GM19452 (cell line): ENCODE results near the gene SNAP29.
"Not testable (repeated sequence)": the region's sequence is repeated elsewhere in the genome, so short reads cannot be mapped to it uniquely, and the experiment has no call there.

Experiments
- ATAC-seq: cut with Tn5 transposase; IDR thresholded peaks from one replicate; pipeline ENCODE4 v1.9.1; 2021; ENCODE audit not compliant: unreplicated experiment

The SNAP29 gene

DNA sequence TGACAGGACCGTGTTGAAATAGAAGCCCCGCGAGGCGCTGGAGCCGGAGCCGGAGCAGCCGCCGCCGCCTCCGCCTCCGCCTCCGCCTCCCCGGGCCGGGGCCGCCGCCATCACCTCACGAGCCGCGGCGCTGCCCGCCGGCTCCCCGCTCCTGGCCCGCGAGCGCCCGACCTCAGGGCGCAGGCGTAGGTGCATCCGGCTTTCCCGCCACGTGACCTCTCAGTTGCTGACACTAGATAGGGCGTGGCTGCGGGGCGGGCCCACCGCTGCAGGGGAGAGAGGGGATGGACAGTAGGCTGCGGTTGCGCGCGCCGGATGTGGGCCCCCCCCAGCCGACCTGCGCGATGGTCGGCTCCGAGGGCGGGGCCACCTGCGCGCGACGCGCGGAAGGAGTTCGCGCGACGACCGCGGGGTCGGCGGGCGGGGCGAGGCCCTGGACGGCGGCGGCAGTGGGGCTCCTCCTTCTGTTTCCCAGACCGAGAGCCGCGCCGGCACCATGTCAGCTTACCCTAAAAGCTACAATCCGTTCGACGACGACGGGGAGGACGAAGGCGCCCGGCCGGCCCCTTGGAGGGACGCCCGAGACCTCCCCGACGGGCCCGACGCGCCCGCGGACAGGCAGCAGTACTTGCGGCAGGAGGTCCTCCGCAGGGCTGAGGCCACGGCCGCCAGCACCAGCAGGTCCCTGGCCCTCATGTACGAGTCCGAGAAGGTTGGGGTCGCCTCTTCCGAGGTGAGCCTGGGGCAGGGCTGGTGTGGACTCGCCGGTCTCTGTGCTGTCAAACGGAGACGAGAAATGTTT lies at the start of gene SNAP29, which contains the start of gene PI4KA:
Gene SNAP29 (plus strand): TSS at position 393 of the 802 bp plus-strand sequence. CDS start 104 bp downstream, at position 497.
Gene PI4KA (minus strand): TSS at position 197 of the 802 bp plus-strand sequence. CDS start 86 bp downstream, at position 111.
- peak; percentile 88 for ATAC-seq

DNA sequence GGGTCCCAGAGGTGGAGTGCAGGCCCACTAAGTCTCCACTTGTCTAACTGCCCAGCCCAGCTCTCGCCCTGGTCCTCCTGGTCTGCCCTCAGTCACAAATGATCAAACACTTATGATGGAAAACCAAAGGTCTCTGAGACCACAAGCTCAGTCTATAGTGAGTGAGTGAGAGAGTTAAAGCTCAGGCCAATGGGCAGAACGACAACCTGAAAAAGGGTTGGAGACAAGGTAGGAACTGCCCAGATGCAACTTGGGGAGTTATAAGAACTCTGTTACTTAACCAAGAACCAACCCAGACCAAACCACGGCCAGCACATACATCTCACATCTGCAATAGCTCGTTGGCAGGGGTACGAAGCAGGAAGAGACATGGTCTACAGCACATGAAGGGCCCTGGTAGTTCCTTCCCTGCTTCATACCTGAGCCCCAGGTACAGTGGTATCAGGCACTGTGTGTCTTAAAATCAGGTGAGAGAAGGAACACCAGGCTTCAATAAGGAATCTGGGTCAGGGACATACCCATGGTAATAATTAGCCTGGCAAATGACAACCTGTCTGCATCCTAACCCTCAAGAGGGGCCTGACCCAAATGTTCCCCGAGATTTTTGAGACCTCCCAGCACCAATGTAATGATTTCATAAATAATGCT lies 49.1 kb upstream of the SNAP29 start:
- no peak for ATAC-seq

GRCh38 chr22:20810645-20811044 lies 48.2 kb upstream of the SNAP29 start:
- ATAC-seq: no peak

GRCh38 chr22:20811171-20811570 lies 47.6 kb upstream of the SNAP29 start:
- ATAC-seq: no peak

DNA sequence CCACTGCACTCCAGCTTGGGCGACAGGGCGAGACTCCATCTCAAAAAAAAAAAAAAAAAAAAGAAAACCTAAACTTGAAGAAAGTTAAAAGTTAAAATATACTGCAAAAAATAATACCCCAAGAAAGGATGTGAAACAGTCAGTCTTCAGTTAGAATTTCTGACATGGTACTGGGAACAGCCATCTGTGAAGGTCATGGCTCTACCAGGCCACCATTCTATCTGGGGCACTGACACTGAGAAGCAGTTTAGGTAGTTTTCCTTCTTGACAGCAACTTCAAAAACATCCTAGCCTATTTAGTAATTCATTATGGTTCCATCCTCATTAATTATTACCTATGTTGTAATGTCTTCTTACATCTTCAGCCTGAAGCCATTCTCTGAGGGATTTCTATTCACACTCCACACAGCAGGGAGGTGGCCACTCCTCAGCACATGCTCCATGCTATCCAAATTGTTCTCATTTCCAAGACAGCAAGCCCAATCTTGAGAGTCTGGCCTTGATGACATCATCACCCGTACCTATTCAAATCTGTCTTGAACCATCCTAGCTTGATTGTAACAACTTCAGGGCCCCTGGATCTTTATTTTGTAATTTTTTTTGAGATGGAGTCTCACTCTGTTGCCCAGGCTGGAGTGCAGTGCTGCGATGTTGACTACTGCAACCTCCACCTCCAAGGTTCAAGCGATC lies 46.7 kb upstream of the SNAP29 start:
- ATAC-seq: no peak

DNA sequence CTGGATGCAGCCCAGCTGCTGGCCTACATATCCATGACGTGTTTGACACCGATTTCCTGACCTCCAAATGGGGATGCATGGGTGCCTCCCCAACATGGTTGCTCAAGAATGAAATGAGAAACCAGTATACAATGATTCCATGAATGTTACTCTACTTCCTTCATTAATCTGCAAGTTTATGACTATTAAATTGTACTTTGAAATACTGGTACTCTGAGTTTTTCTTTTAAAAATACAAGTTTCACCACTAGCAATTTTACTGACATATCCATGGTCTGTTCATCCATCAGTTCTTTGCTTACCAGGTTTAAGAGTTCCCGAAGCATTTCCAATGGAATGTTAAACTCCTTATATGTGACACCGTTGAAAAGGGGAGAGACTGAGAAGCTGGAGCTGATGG lies 45.8 kb upstream of the SNAP29 start:
- ATAC-seq: no peak

DNA sequence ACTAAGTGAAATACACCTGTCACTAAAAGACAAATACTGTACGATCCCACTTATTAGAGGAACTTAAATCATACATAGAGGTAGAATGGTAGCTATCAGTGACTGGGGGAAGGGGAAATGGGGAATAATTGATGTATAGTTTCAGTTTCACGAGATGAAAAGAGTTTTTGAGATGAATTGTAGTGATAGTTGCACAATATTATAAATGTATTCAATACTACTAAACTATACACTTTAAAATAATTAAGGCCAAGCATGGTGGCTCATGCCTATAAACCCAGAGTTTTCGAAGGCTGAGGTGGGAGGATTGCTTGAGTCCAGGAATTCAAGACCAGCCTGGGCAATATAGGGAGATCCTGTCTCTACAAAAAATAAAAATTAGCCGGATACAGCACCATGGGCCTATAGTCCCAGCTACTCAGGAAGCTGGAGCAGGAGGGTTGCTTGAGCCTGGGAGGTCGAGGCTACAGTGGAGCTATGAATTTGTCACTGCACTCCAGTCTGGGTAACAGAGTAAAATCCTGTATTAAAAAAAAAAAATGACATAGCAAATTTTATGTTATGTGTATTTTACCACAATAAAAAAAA lies 44.5 kb upstream of the SNAP29 start:
- no peak for ATAC-seq

- no peak for ATAC-seq
Observed at GRCh38 chr22:20815477-20816050, 43.2 kb upstream of the SNAP29 start.

- ATAC-seq: no peak
Observed at GRCh38 chr22:20816559-20816958, 42.2 kb upstream of the SNAP29 start.

GRCh38 chr22:20818471-20818870 lies 40.3 kb upstream of the SNAP29 start:
- ATAC-seq: no peak

DNA sequence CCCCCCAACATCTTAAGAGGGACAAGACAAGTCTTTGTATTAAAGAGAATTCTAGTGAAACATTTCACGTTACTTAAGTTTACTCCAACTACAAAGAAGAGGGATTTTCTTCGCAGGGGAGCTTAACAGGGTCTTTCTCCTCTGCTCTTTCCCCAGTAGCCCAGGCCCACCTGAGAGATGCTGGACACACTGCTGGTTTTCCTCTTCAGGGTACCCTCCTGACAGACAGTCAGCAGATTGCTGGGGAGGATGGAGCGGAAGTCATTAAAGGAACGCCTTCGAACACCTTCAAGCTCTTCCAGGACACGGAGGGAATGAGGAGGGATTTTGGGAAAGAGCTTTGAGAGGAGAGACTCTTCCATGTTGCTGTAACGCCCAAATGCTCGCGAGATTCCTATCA lies 39.3 kb upstream of the SNAP29 start:
- ATAC-seq: no peak

DNA sequence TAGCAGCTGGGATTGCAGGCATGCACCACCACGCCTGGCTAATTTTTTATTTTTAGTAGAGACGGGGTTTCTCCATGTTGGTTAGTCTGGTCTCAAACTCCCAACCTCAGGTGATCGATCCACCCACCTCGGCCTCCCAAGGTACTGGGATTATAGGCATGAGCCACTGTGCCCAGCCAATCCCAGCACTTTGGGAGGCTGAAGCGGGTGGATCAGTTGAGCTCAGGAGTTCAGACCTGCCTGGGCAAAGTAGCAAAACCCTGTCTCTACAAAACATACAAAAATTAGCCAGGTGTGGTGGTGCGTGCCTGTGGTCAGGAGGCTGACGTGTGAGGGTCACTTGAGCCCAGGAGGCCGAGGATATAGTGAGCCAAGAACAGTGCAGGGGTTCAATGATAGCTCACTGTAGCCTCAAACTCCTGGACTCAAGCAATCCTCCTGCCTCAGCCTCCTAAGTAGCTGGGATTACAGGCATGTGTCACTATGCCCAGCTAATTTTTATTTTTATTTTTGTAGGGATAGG lies 37.0 kb upstream of the SNAP29 start:
- ATAC-seq: not testable (repeated sequence)

DNA sequence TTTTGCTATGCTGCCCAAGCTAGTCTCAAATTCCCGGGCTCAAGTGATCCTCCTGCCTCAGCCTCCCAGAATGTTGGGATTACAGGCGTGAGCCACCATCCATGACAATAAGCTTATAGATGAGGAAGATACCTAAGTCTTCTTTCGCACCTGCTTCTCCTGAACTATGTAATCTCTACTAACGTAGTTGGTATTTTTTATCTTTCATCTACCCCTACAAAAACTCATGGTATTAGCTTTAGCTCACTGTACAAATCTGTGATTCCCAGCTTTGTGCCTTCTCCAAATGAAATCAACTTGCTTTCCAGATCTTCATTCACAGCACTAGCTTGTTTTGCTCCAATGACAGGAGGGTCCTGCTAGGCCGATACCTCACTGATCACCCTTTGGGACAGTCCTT lies 36.6 kb upstream of the SNAP29 start:
- ATAC-seq: no peak

- no peak for ATAC-seq
Observed at GRCh38 chr22:20823264-20823663, 35.5 kb upstream of the SNAP29 start.

- ATAC-seq: not testable (repeated sequence)
Observed at GRCh38 chr22:20825216-20825615, 33.6 kb upstream of the SNAP29 start.

GRCh38 chr22:20825624-20826023 lies 33.2 kb upstream of the SNAP29 start:
- no peak for ATAC-seq

DNA sequence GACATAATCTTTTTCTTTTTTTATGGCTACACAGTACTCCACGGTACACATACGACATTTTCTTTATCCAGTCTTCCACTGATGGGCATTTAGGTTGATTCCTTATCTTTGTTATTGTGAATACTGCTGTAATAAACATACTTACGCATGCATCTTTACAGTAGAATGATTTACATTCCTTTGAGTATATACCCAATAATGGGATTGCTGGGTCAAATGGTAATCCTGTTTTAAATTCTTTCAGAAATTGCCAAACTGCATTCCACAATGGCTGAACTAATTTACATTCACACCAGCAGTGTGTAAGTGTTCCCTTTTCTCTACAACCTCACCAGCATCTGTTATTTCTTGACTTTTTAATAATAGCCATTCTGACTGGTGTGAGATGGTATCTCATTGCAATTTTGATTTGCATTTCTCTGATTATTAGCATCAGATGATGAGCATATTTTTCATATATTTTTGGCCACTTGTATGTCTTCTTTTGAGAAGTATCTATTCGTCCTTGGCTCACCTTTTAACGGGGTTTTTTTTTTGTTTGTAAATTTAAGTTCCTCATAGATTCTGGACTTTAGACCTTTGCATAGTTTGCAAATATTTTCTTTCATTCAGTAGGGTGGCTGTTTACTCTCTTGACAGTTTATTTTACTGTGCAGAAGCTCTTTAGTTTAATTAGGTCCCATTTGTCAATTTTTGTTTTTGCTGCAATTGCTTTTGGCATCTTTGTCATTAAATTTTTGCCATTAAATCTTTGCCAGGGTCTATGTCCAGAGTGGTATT lies 32.2 kb upstream of the SNAP29 start:
- ATAC-seq: not testable (repeated sequence)

DNA sequence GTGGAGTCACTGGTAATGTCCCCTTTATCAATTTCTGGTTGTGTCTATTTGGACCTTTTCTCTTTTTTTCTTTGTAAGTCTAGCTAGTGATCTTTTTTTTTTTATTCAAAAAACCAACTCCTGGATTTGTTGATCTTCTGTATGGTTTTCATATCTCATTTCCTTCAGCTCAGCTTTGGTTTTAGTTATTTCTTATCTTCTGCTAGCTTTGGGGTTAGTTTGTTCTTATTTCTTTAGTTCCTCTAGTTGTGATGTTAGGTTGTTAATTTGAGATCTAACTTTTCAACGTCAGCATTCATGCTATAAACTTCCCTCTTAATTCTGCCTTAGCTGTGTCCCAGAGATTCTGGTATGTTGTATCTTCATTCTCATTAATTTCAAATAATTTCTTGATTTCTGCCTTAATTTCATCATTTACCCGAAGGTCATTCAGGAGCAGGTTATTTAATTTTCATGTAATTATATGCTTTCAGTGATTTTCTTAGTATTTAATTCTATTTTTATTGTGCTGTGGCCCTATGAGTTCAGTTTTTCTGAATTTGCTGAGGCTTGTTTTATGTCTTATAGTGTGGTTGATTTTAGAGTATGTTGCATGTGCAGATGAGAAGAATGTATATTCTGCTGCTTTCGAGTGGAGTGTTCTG lies 29.2 kb upstream of the SNAP29 start:
- ATAC-seq: no peak

DNA sequence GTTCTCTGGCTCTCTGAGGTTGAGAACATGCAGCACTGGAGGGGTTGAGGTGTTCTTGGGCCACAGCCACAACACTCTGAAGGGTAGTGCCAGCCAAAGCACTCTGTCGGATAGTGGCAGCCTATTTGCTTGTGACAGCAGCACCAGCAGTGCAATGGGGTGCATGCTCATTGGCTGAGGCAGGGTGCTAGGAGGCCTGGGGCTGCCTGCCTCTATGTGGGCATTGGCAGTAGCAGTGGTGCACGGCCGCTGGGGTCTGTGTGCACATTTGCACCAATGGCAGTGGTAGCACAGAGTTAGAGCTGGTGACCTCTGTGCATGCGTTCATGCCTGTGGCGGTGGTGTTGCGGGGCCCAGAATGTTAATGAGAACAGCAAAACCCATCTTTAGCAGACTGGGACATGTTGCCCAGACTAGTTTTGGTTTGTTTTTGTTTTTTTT lies 25.6 kb upstream of the SNAP29 start:
- ATAC-seq: no peak
